HepG2 (cell line): ENCODE measurements around the gene ANP32A. TPM values are rescaled to one million over a fixed set of nuclear protein-coding genes. Genes with fewer than 3 reads are reported as not detected.

ENCODE experiments used
- ATAC-seq: fragments of 200-7000 bp; cut with Tn5 transposase; 3 replicates; pipeline ENCODE4 v1.9.1; 2020; ENCODE audit warnings: mild to moderate bottlenecking, moderate library complexity
- BruUV-seq: library from RNA; stranded (reverse); fragments of 400-500 nt; replicated peaks from 2 replicates; lab custom pipeline; 2021; lab: Mats Ljungman, UMichigan
- CTCF ChIA-PET: fragments of 300-600 bp; formaldehyde crosslinking; extraction: SDS; loops from one replicate; lab custom pipeline; 2021; ENCODE audit warnings: low total read pairs, inconsistent platforms, low intra/inter-chr PET ratio; lab: Yijun Ruan, JAX
- POLR2A ChIA-PET: fragments of 350-600 bp; sonication (Branson Sonifier 250); formaldehyde crosslinking; loops from one replicate; lab custom pipeline; 2020; ENCODE audit warnings: antibody characterized with exemption, inconsistent platforms; lab: Yijun Ruan, JAX
- DNase-seq: peaks from one replicate; pipeline ENCODE4 v3.0.0-alpha.2; 2015; ENCODE audit warnings: low spot score
- FAIRE-seq: peaks from 3 replicates; lab custom pipeline; 2011; peaks lifted over from hg19 to GRCh38; lab: Jason Lieb, UNC
- H2AFZ ChIP-seq: one replicate; pipeline ENCODE4 v1.6.1; 2011; ENCODE audit warnings: low read length, inconsistent platforms
- H3K27ac ChIP-seq: fragments of 300-600 bp; 3 replicates; pipeline ENCODE4 v1.8.0; 2011; ENCODE audit warnings: mixed run types, mild to moderate bottlenecking, mixed read lengths, low read length, inconsistent platforms; ENCODE audit not compliant: insufficient read depth; ENCODE audit errors: extremely low read length
- H3K27me3 ChIP-seq, 2 experiments: fragments of 200-600 bp in 1 of 2; 2 replicates in 1 of 2; 3 replicates in 1 of 2; pipeline versions ENCODE4 v1.6.0 to v1.8.0; 2011; ENCODE audit warnings: low read length in 2 of 2, mild to moderate bottlenecking in 2 of 2, moderate library complexity in 2 of 2, inconsistent platforms in 1 of 2; ENCODE audit not compliant: insufficient read depth in 2 of 2, control insufficient read depth in 1 of 2
- H3K36me3 ChIP-seq, 2 experiments: fragments of 200-600 bp in 1 of 2; replicated peaks in 1 of 2; 2 replicates in 1 of 2; 3 replicates in 1 of 2; pipeline versions ENCODE4 v1.5.1 to v1.8.0; 2011; ENCODE audit warnings: low read length in 2 of 2, inconsistent platforms in 1 of 2; ENCODE audit not compliant: insufficient read depth in 2 of 2, control insufficient read depth in 1 of 2
- H3K4me1 ChIP-seq: 2 replicates; pipeline ENCODE4 v1.5.1; 2012; ENCODE audit warnings: low read length, inconsistent platforms; ENCODE audit not compliant: insufficient read depth
- H3K4me2 ChIP-seq: 2 replicates; pipeline ENCODE4 v1.6.0; 2011; ENCODE audit warnings: low read depth, low read length, inconsistent platforms
- H3K4me3 ChIP-seq, 3 experiments: fragments of 200-600 bp in 1 of 3; sonication (generic), shearing (Covaris generic) in 1 of 3; replicated peaks in 1 of 3; 2 replicates each; pipeline ENCODE4 v1.5.1; 2011 to 2016; ENCODE audit warnings: low read length in 3 of 3, inconsistent platforms in 2 of 3, low read depth in 2 of 3, mild to moderate bottlenecking in 2 of 3, control low read depth in 1 of 3, mixed read lengths in 1 of 3; ENCODE audit not compliant: insufficient read depth in 1 of 3
- H3K79me2 ChIP-seq: one replicate; pipeline ENCODE4 v1.6.1; 2011; ENCODE audit warnings: low read length, inconsistent platforms; ENCODE audit not compliant: insufficient read depth
- H3K9ac ChIP-seq: 2 replicates; pipeline ENCODE4 v1.6.0; 2011; ENCODE audit warnings: mild to moderate bottlenecking, low read depth, low read length, inconsistent platforms; ENCODE audit not compliant: insufficient read depth
- H3K9me3 ChIP-seq: 2 replicates; pipeline ENCODE4 v1.5.1; 2012; ENCODE audit warnings: mild to moderate bottlenecking, low read length
- H4K20me1 ChIP-seq: 2 replicates; pipeline ENCODE4 v1.6.0; 2011; ENCODE audit warnings: inconsistent platforms, mild to moderate bottlenecking, low read length, moderate library complexity; ENCODE audit not compliant: insufficient read depth
- ATF3 ChIP-seq: sonication (generic); formaldehyde crosslinking; IDR thresholded peaks from 2 replicates; pipeline ENCODE4 v1.4.0; 2020; ENCODE audit warnings: missing genetic modification reagents
- CSRNP2 ChIP-seq: sonication (generic); formaldehyde crosslinking; conservative IDR thresholded peaks from 2 replicates; pipeline ENCODE4 v1.8.0; 2022; ENCODE audit warnings: low read depth, missing genetic modification reagents
- GLI4 ChIP-seq: sonication (generic); formaldehyde crosslinking; IDR thresholded peaks from 2 replicates; pipeline ENCODE4 v1.5.1; 2020; ENCODE audit warnings: missing genetic modification reagents, mild to moderate bottlenecking, moderate library complexity, borderline replicate concordance
- GMEB2 ChIP-seq: IDR thresholded peaks from 2 replicates; pipeline ENCODE4 v1.6.1; 2016; ENCODE audit warnings: missing biosample characterization, missing genetic modification reagents, low read depth
- POLR2AphosphoS2 ChIP-seq: IDR thresholded peaks from 2 replicates; pipeline ENCODE4 v1.6.1; 2011; ENCODE audit warnings: low read depth, low read length, improper control_type of control experiment
- THRA ChIP-seq: sonication (generic); formaldehyde crosslinking; IDR thresholded peaks from 2 replicates; pipeline ENCODE4 v1.4.0; 2020; ENCODE audit warnings: missing genetic modification reagents, borderline replicate concordance
- in situ Hi-C: cut with HindIII; loops from 2 replicates; pipeline ENCODE4 v1.10.0; 2017; ENCODE audit warnings: low pct_unique_long_range_greater_than_20kb; ENCODE audit not compliant: extremely low pct_ligation_motif_present
- intact Hi-C: fragments of 100-400 bp; cut with micrococcal nuclease; formaldehyde crosslinking; loops from one replicate; pipeline ENCODE4 v1.10.0; 2022; ENCODE audit not compliant: unreplicated experiment
- polyA plus RNA-seq, 8 experiments: library from polyadenylated mRNA; depleted of rRNA in 3 of 8; stranded (reverse) in 7 of 8; unstranded in 1 of 8; fragments of >200 nt; fragmentation: Illumina TruSeq in 4 of 8; extraction: Trizol in 4 of 8; gene quantifications; 2 replicates each; pipeline versions ENCODE4 v1.2.1 to v1.2.3, GENCODE V29; 2011 to 2016; ENCODE audit warnings: low read depth in 4 of 8, missing spikeins in 1 of 8, mixed read lengths in 1 of 8; ENCODE audit not compliant: insufficient read depth in 1 of 8
- total RNA-seq, 5 experiments: library from RNA; depleted of rRNA; stranded (reverse); fragments of >200 nt; fragmentation: Illumina TruSeq; extraction: Trizol; gene quantifications; 2 replicates each; pipeline ENCODE4 v1.2.3, GENCODE V29; 2016; ENCODE audit warnings: low read depth in 1 of 5
- TF ChIP-seq, protein P1 (sequence below): sonication (generic); formaldehyde crosslinking; IDR thresholded peaks from 2 replicates; pipeline ENCODE4 v1.8.1; 2023; ENCODE audit warnings: mild to moderate bottlenecking, missing genetic modification reagents
- TF ChIP-seq, protein P2 (sequence below): sonication (generic); formaldehyde crosslinking; IDR thresholded peaks from 2 replicates; pipeline ENCODE4 v1.9.0; 2022; ENCODE audit warnings: low read depth, missing genetic modification reagents
- TF ChIP-seq, protein P3 (sequence below): sonication (generic); formaldehyde crosslinking; IDR thresholded peaks from 2 replicates; pipeline ENCODE4 v1.4.0; 2020; ENCODE audit warnings: mild to moderate bottlenecking, missing genetic modification reagents
- TF ChIP-seq, protein P4 (sequence below): sonication (generic); formaldehyde crosslinking; IDR thresholded peaks from 2 replicates; pipeline ENCODE4 v1.4.0; 2020; ENCODE audit warnings: missing genetic modification reagents, borderline replicate concordance

The ANP32A gene
- total and polyA plus RNA-seq, 2 of the 13 experiments (the other 11 are each of a cell fraction or from before 2014, with no cell fraction given): 60.6 to 206 TPM

DNA sequence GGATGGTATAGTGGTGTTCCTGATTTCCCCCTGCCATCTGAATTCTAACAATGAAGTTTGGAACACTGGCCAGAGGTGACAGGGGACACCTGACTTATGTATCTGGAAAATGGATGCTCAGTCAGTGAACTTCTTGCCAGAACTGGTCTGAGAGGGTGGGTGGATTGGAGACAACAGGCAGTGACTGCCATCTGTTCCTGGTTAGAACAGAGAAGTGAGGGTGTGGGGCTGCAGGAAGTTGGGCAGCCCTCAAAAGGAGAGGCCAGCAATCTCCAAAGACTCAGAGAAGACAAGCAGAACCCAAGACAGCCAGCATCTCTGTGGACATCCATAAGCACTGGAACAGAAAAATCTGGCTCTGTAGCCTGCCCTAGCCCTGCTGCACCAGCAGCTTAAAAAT is 50.5 kb downstream of the ANP32A start:
- CTCF ChIA-PET: no interaction called here
- BruUV-seq: no TSS peak
- FAIRE-seq: no peak
- TF ChIP-seq GLI4 (CRISPR knock-in tag) (no peak), GMEB2 (CRISPR knock-in tag) (no peak), POLR2AphosphoS2 (no peak), THRA (CRISPR knock-in tag) (no peak), CSRNP2 (CRISPR knock-in tag) (no peak), ATF3 (CRISPR knock-in tag) (no peak)
- TF ChIP-seq, protein P1, sequence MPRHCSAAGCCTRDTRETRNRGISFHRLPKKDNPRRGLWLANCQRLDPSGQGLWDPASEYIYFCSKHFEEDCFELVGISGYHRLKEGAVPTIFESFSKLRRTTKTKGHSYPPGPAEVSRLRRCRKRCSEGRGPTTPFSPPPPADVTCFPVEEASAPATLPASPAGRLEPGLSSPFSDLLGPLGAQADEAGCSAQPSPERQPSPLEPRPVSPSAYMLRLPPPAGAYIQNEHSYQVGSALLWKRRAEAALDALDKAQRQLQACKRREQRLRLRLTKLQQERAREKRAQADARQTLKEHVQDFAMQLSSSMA (CRISPR knock-in tag): no peak
- TF ChIP-seq, protein P2, sequence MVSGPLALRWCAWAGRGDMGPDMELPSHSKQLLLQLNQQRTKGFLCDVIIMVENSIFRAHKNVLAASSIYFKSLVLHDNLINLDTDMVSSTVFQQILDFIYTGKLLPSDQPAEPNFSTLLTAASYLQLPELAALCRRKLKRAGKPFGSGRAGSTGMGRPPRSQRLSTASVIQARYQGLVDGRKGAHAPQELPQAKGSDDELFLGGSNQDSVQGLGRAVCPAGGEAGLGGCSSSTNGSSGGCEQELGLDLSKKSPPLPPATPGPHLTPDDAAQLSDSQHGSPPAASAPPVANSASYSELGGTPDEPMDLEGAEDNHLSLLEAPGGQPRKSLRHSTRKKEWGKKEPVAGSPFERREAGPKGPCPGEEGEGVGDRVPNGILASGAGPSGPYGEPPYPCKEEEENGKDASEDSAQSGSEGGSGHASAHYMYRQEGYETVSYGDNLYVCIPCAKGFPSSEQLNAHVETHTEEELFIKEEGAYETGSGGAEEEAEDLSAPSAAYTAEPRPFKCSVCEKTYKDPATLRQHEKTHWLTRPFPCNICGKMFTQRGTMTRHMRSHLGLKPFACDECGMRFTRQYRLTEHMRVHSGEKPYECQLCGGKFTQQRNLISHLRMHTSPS (CRISPR knock-in tag): no peak
- TF ChIP-seq, protein P3, sequence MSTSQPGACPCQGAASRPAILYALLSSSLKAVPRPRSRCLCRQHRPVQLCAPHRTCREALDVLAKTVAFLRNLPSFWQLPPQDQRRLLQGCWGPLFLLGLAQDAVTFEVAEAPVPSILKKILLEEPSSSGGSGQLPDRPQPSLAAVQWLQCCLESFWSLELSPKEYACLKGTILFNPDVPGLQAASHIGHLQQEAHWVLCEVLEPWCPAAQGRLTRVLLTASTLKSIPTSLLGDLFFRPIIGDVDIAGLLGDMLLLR (CRISPR knock-in tag): no peak
- TF ChIP-seq, protein P4, sequence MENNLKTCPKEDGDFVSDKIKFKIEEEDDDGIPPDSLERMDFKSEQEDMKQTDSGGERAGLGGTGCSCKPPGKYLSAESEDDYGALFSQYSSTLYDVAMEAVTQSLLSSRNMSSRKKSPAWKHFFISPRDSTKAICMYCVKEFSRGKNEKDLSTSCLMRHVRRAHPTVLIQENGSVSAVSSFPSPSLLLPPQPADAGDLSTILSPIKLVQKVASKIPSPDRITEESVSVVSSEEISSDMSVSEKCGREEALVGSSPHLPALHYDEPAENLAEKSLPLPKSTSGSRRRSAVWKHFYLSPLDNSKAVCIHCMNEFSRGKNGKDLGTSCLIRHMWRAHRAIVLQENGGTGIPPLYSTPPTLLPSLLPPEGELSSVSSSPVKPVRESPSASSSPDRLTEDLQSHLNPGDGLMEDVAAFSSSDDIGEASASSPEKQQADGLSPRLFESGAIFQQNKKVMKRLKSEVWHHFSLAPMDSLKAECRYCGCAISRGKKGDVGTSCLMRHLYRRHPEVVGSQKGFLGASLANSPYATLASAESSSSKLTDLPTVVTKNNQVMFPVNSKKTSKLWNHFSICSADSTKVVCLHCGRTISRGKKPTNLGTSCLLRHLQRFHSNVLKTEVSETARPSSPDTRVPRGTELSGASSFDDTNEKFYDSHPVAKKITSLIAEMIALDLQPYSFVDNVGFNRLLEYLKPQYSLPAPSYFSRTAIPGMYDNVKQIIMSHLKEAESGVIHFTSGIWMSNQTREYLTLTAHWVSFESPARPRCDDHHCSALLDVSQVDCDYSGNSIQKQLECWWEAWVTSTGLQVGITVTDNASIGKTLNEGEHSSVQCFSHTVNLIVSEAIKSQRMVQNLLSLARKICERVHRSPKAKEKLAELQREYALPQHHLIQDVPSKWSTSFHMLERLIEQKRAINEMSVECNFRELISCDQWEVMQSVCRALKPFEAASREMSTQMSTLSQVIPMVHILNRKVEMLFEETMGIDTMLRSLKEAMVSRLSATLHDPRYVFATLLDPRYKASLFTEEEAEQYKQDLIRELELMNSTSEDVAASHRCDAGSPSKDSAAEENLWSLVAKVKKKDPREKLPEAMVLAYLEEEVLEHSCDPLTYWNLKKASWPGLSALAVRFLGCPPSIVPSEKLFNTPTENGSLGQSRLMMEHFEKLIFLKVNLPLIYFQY (CRISPR knock-in tag): no peak

More for the DNA sequence above, 50.5 kb downstream of the ANP32A start:
- intact Hi-C loops (loop anchor here (5.0 kb wide), 1 partner anchor 463 kb away; no protein-coding TSS in a partner anchor), in situ Hi-C loops (no loop called here)
- Histone ChIP-seq H3K27ac (no peak overlapping the region), H3K36me3 (no peaks in the 10 kb centered on the region), H3K4me3 (no peak overlapping the region), H3K9ac (no peak overlapping the region), H2AFZ (no peak overlapping the region), H3K4me1 (no peaks in the 10 kb centered on the region), H4K20me1 (no peaks in the 10 kb centered on the region), H3K4me2 (no peak overlapping the region), H3K79me2 (no peaks in the 10 kb centered on the region), H3K9me3 (no peaks in the 10 kb centered on the region), H3K27me3 (peaks cover 0 to 6% of the 10 kb centered on the region in 2 experiments; a peak in 1 of 5 replicates)
- POLR2A ChIA-PET: no interaction called here
- no peak for ATAC-seq
- no peak for DNase-seq
